ENCODE measurements around the gene RBM33. TPM values are rescaled to one million over a fixed set of nuclear protein-coding genes. Genes with fewer than 3 reads are reported as not detected.

Gene RBM33
- total and polyA plus RNA-seq, 2 of the 13 experiments (the other 11 are each of a cell fraction or from before 2014, with no cell fraction given), result 12.4 to 28.9 TPM

DNA sequence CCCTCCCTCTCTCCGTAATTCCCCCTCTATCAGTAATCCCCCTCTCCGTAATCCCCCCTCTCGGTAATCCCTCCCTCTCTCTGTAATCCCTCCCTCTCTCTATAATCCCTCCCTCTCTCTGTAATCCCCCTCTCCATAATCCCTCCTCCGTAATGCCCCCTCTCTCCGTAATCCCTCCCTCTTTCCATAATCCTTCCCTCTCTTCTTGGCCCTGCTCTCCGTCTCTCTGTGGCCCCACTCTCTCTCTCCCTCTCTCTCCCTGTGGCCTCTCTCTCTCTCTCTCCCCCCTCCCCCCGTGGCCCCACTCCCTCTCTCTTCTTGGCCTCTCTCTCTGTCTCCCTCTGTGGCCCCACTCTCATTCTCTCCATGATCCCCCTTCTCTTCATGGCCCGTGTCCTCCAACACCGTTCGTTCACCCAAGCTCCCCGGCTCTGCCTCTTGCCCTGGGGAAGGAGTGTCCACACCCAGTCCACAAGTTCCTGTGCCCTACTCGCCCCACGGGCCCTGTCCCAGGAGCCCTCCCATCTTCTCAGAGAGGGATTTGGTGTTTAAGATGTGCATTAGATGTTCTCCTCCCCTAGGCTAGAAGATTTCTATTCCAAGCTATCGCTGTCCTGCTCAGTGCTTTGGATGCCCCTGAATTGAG, 148.0 kb downstream of the RBM33 start:
- no TSS peak for BruUV-seq (replicated peaks)
- CTCF ChIA-PET (ENCODE audit: low intra/inter-chr PET ratio, low total read pairs), result no interaction called here
- ATAC-seq (no peak), DNase-seq (ENCODE audit: low spot score) (no peak), FAIRE-seq (no peak)
- H3K4me1 ChIP-seq (ENCODE audit: insufficient read depth, low read length), result peaks cover 40% of the 10 kb centered on the region
- 46% methylated on average over 13 of the region's 14 CpGs for WGBS (ENCODE audit: low lambda C conversion rate)
- no peak overlapping the region for H3K4me2 ChIP-seq (ENCODE audit: low read depth, low read length)
- no peak overlapping the region for H3K4me3 ChIP-seq (replicated peaks in 1 of 3; ENCODE audit: insufficient read depth in 1 of 3, low read depth in 2 of 3, low read length in 3 of 3)
- H3K79me2 ChIP-seq (ENCODE audit: insufficient read depth, low read length), result no peaks in the 10 kb centered on the region
- intact Hi-C loops (cut with micrococcal nuclease; ENCODE audit: unreplicated experiment) (no loop called here), in situ Hi-C loops (cut with HindIII; ENCODE audit: extremely low pct_ligation_motif_present, low pct_unique_long_range_greater_than_20kb) (no loop called here)
- TF ChIP-seq ZNF660 (CRISPR knock-in tag; IDR thresholded peaks at IDR 0.05; ENCODE audit: borderline replicate concordance, low read depth) (no peak), GATA4 (IDR thresholded peaks at IDR 0.05; ENCODE audit: borderline replicate concordance, low read depth) (no peak), RORA (CRISPR knock-in tag; IDR thresholded peaks at IDR 0.05) (no peak), ZNF460 (CRISPR knock-in tag; IDR thresholded peaks at IDR 0.05; ENCODE audit: borderline replicate concordance) (no peak), KDM6A (CRISPR knock-in tag; IDR thresholded peaks at IDR 0.05; ENCODE audit: low read depth) (no peak), ZNF205 (CRISPR knock-in tag; IDR thresholded peaks at IDR 0.05) (no peak), SETDB1 (CRISPR knock-in tag; IDR thresholded peaks at IDR 0.05; ENCODE audit: borderline replicate concordance) (no peak), IRF2 (CRISPR knock-in tag; IDR thresholded peaks at IDR 0.05) (no peak), NONO (IDR thresholded peaks at IDR 0.05) (no peak), NONO (CRISPR knock-in tag; conservative IDR thresholded peaks at IDR 0.05) (no peak)
- TF ChIP-seq, protein P1, sequence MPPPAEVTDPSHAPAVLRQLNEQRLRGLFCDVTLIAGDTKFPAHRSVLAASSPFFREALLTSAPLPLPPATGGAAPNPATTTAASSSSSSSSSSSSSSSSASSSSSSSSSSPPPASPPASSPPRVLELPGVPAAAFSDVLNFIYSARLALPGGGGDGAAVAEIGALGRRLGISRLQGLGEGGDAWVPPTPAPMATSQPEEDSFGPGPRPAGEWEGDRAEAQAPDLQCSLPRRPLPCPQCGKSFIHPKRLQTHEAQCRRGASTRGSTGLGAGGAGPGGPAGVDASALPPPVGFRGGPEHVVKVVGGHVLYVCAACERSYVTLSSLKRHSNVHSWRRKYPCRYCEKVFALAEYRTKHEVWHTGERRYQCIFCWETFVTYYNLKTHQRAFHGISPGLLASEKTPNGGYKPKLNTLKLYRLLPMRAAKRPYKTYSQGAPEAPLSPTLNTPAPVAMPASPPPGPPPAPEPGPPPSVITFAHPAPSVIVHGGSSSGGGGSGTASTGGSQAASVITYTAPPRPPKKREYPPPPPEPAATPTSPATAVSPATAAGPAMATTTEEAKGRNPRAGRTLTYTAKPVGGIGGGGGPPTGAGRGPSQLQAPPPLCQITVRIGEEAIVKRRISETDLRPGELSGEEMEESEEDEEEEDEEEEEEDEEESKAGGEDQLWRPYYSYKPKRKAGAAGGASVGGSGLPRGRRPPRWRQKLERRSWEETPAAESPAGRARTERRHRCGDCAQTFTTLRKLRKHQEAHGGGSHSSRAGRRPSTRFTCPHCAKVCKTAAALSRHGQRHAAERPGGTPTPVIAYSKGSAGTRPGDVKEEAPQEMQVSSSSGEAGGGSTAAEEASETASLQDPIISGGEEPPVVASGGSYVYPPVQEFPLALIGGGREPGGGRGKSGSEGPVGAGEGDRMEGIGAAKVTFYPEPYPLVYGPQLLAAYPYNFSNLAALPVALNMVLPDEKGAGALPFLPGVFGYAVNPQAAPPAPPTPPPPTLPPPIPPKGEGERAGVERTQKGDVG (CRISPR knock-in tag; IDR thresholded peaks at IDR 0.05; ENCODE audit: borderline replicate concordance), result no peak
- TF ChIP-seq, protein P2, sequence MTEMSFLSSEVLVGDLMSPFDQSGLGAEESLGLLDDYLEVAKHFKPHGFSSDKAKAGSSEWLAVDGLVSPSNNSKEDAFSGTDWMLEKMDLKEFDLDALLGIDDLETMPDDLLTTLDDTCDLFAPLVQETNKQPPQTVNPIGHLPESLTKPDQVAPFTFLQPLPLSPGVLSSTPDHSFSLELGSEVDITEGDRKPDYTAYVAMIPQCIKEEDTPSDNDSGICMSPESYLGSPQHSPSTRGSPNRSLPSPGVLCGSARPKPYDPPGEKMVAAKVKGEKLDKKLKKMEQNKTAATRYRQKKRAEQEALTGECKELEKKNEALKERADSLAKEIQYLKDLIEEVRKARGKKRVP (CRISPR knock-in tag; IDR thresholded peaks at IDR 0.05), result no peak
- TF ChIP-seq, protein P3, sequence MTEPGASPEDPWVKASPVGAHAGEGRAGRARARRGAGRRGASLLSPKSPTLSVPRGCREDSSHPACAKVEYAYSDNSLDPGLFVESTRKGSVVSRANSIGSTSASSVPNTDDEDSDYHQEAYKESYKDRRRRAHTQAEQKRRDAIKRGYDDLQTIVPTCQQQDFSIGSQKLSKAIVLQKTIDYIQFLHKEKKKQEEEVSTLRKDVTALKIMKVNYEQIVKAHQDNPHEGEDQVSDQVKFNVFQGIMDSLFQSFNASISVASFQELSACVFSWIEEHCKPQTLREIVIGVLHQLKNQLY (CRISPR knock-in tag; IDR thresholded peaks at IDR 0.05), result no peak
- TF ChIP-seq, protein P4, sequence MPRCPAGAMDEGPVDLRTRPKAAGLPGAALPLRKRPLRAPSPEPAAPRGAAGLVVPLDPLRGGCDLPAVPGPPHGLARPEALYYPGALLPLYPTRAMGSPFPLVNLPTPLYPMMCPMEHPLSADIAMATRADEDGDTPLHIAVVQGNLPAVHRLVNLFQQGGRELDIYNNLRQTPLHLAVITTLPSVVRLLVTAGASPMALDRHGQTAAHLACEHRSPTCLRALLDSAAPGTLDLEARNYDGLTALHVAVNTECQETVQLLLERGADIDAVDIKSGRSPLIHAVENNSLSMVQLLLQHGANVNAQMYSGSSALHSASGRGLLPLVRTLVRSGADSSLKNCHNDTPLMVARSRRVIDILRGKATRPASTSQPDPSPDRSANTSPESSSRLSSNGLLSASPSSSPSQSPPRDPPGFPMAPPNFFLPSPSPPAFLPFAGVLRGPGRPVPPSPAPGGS (CRISPR knock-in tag; IDR thresholded peaks at IDR 0.05), result no peak
- POLR2A ChIA-PET, result no interaction called here
- H3K9ac ChIP-seq (ENCODE audit: insufficient read depth, low read depth, low read length), result no peak overlapping the region
- no peaks in the 10 kb centered on the region for H3K9me3 ChIP-seq (ENCODE audit: low read length)
- no peaks in the 10 kb centered on the region for H4K20me1 ChIP-seq (ENCODE audit: insufficient read depth, low read length)
- no peak overlapping the region for H2AFZ ChIP-seq (ENCODE audit: low read length)
- H3K27me3 ChIP-seq (ENCODE audit: control insufficient read depth in 1 of 2, insufficient read depth in 2 of 2, low read length in 2 of 2), result peaks cover 7 to 20% of the 10 kb centered on the region in 2 experiments; a peak in 3 of 5 replicates
- H3K36me3 ChIP-seq (replicated peaks in 1 of 2; ENCODE audit: control insufficient read depth in 1 of 2, insufficient read depth in 2 of 2, low read length in 2 of 2), result no peaks in the 10 kb centered on the region
- no peak overlapping the region for H3K27ac ChIP-seq (ENCODE audit: extremely low read length, insufficient read depth, low read length)
